HG02763 (cell line): Measurements from ENCODE around the gene MYO7B.

Experiments used
- ATAC-seq: cut with Tn5 transposase; IDR thresholded peaks from one replicate; pipeline ENCODE4 v1.9.1; 2021; ENCODE audit warnings: mild to moderate bottlenecking, moderate library complexity; ENCODE audit not compliant: unreplicated experiment

MYO7B gene

DNA sequence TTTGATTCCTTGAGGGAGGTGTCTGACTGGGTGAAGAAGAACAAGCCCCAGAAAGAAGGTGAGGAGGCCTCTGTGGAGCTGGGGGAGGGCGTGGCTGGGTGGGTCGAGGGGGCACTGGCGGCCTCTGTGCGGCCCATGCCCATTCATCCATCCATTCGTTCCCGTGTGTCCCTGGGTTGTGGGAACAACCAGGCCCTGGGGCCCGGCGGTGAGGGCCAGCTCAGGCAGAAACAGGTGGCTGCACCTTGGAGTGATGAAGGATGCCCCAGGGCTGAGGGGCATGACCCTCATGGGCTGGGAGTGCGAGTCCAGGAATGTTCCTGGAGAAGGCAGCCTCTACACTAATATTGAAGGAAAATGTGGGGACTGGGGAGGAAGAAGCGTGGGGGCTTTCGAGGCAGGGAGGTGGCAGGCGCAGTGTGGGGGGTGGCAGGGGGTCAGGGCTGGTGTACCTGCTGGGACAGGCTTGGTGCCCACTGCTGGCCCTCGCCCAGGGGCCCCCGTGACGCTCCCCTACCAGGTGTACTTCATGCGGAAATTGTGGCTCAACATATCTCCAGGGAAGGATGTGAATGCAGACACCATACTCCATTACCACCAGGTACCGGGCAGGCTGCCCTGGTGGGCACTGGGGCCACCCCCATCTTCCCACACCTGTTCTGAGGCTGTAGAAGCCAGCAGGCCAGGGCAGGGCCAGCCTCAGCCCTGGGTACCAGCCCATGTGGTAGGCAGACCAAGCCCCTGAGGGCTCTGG lies 99.3 kb downstream of the MYO7B start:
- ATAC-seq: no peak

DNA sequence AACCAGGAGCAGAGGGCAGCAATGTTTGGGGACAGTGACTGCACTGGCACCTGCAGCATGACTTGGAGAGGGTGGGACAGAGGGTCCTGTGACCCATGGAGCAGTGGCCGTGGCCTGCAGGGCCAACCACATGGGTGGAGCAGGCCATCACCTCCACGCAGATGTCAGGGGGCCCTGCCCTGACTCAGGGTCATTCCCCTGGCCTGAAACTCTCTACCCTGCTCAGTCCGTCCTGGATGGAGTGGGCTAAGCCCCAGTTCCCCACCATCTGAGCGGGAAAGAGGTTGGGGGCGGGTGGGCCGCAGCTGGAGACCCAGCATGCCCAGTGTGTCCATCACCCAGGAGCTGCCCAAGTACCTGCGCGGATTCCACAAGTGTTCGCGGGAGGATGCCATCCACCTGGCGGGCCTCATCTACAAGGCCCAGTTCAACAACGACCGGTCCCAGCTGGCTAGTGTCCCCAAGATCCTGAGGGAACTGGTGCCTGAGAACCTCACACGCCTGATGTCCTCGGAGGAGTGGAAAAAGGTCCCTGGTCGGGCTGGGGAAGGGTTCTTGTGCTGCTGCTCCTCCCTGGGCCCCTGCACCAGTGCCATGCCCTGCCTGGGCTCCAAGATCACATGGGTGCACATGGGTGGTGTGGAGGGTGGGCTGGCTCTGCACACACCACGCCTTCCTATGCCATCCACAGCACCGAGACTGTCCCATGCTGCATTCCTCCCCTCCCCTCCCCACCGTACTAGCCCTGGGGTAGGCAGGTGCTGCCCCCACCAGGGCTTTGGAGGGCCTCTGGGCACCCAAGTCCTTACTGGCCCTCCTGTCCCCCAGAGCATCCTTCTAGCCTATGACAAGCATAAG lies 100.1 kb downstream of the MYO7B start:
- ATAC-seq: no peak

GRCh38 chr2:127636248-127637235 lies 101.1 kb downstream of the MYO7B start:
- no peak for ATAC-seq

GRCh38 chr2:127637236-127637630 lies 101.8 kb downstream of the MYO7B start:
- ATAC-seq: no peak

GRCh38 chr2:127637725-127638252 lies 102.3 kb downstream of the MYO7B start:
- ATAC-seq: no peak

- no peak for ATAC-seq
Observed at GRCh38 chr2:127638361-127639110, 103.1 kb downstream of the MYO7B start.

DNA sequence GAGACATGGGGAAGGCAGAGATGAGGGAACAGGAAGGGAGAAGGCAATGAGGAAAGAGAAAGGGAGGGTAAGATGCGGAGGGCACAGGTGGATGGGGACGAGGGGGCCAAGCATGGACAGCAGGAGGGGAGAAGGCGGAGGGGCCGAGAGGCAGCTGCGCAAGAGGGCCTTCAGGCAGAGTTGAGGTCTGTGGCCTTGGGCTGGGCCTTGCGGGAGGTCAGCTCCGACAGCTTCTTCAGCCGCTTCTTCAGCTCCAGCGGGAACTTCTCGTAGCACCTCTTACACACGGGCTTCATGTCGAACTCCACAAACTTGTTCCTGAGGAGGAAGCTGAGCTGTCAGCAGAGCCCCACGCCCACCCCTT lies 103.6 kb downstream of the MYO7B start:
- no peak for ATAC-seq

GRCh38 chr2:127640082-127641072 lies 104.9 kb downstream of the MYO7B start:
- peak; percentile 43 for ATAC-seq

- ATAC-seq: no peak
Observed at GRCh38 chr2:127641133-127641532, 105.7 kb downstream of the MYO7B start.

GRCh38 chr2:127641846-127642507 lies 106.5 kb downstream of the MYO7B start:
- ATAC-seq: no peak

DNA sequence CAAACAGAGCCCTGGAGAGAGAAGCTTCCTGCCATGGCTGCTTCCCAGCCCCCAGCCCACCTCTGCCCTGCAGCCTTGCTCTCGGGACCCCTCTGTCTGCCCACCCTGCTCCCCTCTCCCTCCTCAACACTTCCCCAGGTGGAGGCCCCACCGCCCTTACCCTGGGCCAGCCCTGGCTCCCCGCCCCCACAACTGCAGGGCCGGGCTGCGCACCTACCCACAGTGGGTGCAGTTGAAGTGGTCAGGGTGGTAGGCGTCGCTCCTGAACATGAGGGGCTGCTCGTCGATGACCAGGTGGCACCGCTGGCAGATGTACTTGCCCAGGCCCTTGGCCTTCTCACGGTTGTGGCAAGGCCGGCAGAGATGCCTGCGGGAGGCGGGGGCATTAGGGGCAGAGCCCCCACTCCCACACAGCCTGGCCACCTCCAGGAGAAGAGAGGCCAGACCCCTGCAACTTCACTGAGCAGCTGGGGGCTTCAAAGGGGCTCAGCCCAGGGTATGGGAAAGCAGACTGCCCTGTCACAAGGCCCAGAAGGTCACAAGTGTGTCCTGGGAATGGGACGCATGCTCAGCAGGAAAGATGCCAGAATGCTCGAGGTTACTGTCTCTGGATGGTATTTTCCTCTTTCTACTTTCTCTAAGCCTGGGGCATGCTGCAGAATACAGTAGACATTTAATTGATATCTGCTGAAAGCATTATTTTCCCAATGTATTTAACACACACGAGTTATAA lies 107.4 kb downstream of the MYO7B start:
- no peak for ATAC-seq

GRCh38 chr2:127643439-127644065 lies 108.1 kb downstream of the MYO7B start:
- ATAC-seq: no peak

DNA sequence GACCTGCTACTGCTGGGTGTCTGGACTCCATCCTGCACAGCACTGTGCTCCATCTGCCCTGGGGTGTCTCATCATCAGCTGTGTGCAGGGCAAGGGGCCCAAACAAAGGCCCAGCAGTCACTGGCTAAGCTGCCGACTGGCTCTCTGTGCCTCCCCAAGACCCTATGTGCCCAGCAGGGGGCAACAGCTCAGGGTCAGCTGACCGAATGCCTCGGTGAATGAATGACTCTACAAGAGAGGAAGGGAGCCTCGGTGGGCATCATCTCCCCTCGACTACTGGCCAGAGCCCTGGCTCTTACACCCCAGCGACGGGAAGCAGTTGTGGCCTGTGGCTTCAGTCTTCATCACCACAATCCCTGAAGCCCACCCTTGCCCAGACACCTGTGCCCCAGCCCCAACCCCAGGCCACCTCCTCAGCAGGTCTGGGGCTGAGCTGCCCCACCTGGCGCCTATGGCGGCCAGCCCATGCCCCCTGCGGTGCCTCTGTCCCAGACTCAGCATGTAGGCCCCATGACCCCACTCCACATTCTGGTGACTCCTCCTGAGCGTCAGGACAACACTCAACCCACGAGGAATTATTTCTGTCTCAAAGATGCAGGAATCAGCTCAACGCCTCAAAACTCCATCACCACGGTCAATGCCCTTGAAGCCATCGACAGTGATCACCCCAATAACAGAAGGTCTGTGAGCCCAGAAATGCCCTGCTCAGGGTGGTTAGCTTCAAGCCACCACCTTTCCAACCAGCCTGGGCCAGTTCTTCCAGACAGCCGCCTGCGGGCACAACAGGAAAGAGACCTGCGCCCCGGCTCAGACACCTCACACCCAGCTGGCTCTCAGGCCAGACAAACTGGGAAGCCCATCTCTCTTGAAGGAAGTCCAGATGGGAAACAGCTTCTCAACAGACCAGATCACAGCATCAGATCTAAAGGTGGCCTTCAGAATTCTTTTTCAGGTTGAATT lies 108.9 kb downstream of the MYO7B start:
- no peak for ATAC-seq

GRCh38 chr2:127645026-127645394 lies 109.5 kb downstream of the MYO7B start:
- no peak for ATAC-seq

- ATAC-seq: no peak
Observed at GRCh38 chr2:127645395-127646291, 110.2 kb downstream of the MYO7B start, which contains the start of gene GPR17. Gene GPR17, plus strand, starts transcription at chr2:127646153. Its CDS starts 4,583 bp downstream, at chr2:127650736.
